GM21367 (cell line): ENCODE data around the gene AFAP1L2.

Experiments used
- ATAC-seq: cut with Tn5 transposase; IDR thresholded peaks from one replicate; pipeline ENCODE4 v1.9.1; 2021; ENCODE audit not compliant: unreplicated experiment

The AFAP1L2 gene

GRCh38 chr10:114246679-114247305 lies 157.5 kb downstream of the AFAP1L2 start:
- ATAC-seq, result no peak

GRCh38 chr10:114245121-114245791 lies 159.0 kb downstream of the AFAP1L2 start:
- ATAC-seq, result no peak
